HUDEP-2 (cell line): ENCODE measurements around the gene ZCWPW1.

Source experiments
- DNase-seq, 76 experiments: peaks; one replicate each; lab custom pipeline; 2025; ENCODE audit not compliant: unreplicated experiment in 76 of 76; lab: John Stamatoyannopoulos, UW

The ZCWPW1 gene

GRCh38 chr7:100433592-100434296 is 5.2 kb upstream of the ZCWPW1 start:
- no peak for DNase-seq

- DNase-seq, result no peak
Observed at GRCh38 chr7:100433276-100433591, 4.7 kb upstream of the ZCWPW1 start.

GRCh38 chr7:100432621-100433275 is 4.2 kb upstream of the ZCWPW1 start:
- DNase-seq, result no peak

GRCh38 chr7:100432053-100432452 is 3.5 kb upstream of the ZCWPW1 start:
- DNase-seq, result no peak

- DNase-seq, result no peak
Observed at GRCh38 chr7:100431286-100431735, 2.8 kb upstream of the ZCWPW1 start.

- DNase-seq, result peak in 3 of 76 experiments; percentile 21 to 49 (median 22)
Observed at GRCh38 chr7:100430493-100431285, 2.2 kb upstream of the ZCWPW1 start.

- DNase-seq, result peak in 74 of 76 experiments; percentile 43 to 98 (median 87)
Observed at GRCh38 chr7:100429637-100430492, 1.4 kb upstream of the ZCWPW1 start, which contains the start of gene MEPCE. Gene MEPCE, plus strand, starts transcription at chr7:100429831. Its CDS starts 188 bp downstream, at chr7:100430019.

DNA sequence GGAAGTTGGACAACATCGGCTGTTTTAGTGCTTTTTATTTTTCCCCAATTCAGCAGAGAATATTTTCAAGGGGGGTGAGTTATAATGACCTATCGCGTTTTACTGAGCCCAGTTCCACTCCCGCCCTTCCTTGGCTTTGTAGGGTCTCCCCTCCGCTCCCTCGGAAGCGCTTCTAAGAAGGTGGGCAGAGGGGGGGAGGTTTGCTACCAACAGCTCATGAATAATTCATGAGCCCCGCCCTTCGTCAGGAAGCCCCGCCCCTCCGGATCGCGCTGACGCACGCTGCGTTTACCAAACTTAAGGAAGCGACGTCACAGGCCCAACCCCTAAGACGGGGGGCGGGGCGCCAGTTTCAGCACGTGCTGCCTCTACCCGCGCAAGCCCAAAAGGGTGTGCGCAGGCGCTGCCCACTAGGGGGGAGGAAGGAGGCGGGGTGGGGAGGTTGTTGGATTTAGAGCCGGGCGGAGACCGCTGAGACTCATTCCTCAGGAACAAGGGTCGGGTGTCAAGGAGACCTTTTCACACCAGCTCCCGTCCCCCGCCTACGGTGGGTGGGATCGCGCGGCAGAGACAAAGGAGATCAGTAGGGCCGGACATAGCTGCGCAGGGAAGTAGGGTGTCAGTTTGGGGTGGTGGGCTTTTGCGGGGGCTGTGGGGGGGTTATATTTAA is 599 bp upstream of the ZCWPW1 start:
- DNase-seq, result peak; percentile 92 to 100 (median 99)

DNA sequence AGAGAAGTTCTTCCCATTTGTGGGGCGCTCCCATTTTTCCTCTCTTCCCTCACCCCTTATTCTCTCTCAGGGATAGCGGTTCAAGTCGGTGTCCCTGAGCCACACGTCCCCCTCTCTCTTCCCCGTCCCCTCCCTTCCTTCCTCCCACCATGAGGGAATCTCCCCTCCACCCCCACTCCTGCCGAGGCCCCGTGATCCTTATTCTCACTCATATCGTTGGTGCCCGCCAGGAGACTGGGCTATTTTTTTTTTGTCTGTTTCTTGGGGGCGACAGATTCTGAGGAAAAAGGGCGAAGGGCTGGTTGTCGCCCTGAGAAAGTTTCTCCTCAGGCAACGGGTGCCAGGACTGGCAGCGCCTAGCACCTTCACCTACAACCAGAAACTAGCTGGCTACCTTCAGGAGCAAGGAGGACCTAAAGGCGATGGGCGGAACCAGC is 723 bp downstream of the ZCWPW1 start:
- no peak for DNase-seq

DNA sequence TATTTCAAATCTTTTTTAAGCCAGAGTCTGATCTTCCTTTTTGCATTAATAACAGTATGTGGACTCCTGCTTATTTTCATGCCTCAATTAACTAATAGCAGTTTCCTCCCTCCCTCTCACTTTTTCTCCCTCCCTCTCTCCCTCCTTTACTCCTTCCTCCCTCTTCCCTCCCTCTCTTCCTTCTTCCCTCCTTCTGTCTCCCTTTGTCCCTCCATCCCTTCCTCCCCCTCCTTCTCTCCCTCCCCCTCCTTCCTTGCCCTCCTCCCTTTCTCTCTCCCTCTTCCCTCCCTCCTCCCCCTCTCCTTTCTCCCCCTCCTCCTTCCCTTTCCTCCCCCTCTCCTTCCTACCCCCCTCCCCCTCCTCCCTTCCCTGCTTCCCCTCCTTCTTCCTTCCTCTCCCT is 2.0 kb downstream of the ZCWPW1 start:
- no peak for DNase-seq

- no peak for DNase-seq
Observed at GRCh38 chr7:100425347-100425746, 3.2 kb downstream of the ZCWPW1 start.

GRCh38 chr7:100423315-100423714 is 5.2 kb downstream of the ZCWPW1 start:
- no peak for DNase-seq

DNA sequence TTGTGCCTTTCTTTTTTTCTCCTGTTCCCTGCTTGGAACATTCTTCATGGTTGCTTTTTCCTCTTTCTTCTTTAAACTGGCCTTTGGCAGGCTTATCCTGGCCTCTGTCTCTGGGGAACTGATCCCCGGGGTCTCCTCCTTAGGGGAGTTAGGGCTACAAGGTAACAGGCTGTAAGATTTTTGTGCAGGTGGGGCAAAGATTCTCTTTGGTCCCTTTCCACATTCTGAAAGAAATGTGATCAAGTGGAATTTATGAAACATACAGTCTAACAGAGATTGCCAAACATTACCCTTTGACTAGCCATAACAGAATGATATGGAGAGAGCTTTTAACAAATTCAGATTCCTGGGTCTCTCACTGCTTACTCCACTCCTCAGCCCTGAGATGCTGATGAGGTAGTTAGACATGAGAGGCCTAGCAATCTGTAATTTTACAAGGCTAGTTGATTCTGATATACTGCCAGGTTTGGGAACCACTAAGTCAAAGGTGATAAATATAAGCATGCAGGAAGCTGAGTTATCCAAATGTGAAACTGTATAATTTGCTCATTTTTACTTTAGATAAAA is 8.8 kb downstream of the ZCWPW1 start:
- DNase-seq, result no peak

DNA sequence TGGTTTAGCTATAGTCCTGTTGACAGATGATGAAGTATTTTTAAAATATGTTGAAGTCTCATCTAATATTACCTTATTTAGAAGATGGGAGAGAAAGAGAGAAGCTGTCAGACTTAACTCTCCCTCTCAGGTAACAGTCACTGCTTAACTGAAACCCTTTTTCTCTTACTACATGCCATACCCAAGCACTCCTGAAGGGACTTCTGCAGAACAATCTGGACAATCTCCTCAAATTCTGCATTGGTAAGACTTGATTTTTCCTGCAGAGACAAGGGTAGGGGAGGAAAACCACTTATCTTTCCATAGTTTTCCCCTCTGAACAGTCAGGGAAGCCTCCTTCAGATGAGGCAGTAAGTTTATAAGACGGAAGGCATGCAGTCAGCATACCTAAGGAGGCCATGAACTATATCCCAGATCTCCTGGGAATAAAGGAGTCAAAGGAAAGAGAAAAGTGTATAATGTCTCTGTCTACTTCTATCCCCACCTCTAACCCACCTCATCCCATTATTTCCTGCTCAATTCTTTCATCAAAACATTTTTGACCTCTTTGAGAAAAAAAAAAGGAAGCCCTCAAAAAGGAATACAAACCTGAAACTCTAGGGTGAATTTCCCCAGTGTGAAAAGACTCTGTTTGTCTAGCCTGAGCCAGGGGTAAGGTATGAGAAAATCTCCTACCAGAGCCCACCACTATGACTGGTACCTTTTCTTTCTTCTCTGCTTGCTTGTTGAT is 9.4 kb downstream of the ZCWPW1 start:
- DNase-seq, result no peak

GRCh38 chr7:100415448-100415847 is 13.1 kb downstream of the ZCWPW1 start:
- no peak for DNase-seq

- no peak for DNase-seq
Observed at GRCh38 chr7:100413889-100414288, 14.6 kb downstream of the ZCWPW1 start.

GRCh38 chr7:100413346-100413745 is 15.2 kb downstream of the ZCWPW1 start:
- no peak for DNase-seq

- no peak for DNase-seq
Observed at GRCh38 chr7:100411101-100411500, 17.4 kb downstream of the ZCWPW1 start.
